Measurements from ENCODE around the gene CDH13.

GRCh38 chr16:82915139-82915824 lies 288.5 kb downstream of the CDH13 start:
- TF ChIP-seq CTCF (IDR thresholded peaks at IDR 0.05) (no peak), POLR2A (IDR thresholded peaks at IDR 0.05) (no peak)

All from Peyer's patch (tissue), 4 donors.